GM23248 (cell line): ENCODE results near the gene TMEM255B.

Experiments
- EZH2 ChIP-seq: fragments of 200-600 bp; sonication (generic); IDR thresholded peaks from 2 replicates; pipeline ENCODE4 v1.6.1; 2018; ENCODE audit warnings: antibody characterized with exemption, mild to moderate bottlenecking; ENCODE audit not compliant: insufficient read depth, poor library complexity, severe bottlenecking
- EZH2phosphoT487 ChIP-seq: fragments of 200-600 bp; sonication (generic); IDR thresholded peaks from 2 replicates; pipeline ENCODE4 v1.6.1; 2018; ENCODE audit warnings: antibody characterized with exemption, moderate library complexity, mild to moderate bottlenecking, low read depth; ENCODE audit not compliant: insufficient read depth

DNA sequence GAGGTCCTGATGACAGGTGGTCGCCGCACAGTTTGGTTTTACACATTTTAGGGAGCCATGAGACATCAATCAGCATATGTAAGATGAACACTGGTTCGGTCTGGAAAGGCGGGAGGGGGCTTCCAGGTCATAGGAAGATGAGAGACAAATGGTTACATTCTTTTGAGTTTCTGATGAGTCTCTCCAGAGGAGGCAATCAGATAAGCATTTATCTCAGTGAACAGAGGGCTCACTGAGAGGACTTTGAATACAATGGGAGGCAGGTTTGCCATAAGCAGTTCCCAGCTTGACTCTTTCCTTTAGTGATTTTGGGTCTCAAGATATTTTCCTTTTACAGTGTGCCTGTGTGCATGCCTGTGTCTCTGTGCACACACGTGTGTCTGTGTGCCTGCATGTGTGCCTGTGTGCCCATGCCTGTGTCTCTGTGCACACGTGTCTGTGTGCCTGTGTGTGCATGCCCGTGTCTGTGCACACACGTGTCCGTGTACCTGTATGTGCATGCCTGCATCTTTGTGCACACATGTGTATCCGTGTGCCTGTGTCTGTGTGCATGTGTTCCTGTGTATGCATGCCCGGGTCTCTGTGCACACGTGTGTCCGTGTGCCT lies 35.5 kb upstream of the TMEM255B start:
- no peak for TF ChIP-seq EZH2
- TF ChIP-seq EZH2phosphoT487, result no peak
